Measurements from ENCODE around the gene EDEM3. TPM values are rescaled to one million over a fixed set of nuclear protein-coding genes. Genes with fewer than 3 reads are reported as not detected.

The EDEM3 gene
- total RNA-seq, 1 donor from 2014 or later = 15.3 TPM

- H3K4me3 ChIP-seq (ENCODE audit: low read depth, low read length) = no peak overlapping the region
- no peak for DNase-seq (ENCODE audit: low read depth)
- TF ChIP-seq CTCF (conservative IDR thresholded peaks at IDR 0.05; ENCODE audit: low read depth, low read length) = no peak
Measured at GRCh38 chr1:184646178-184646701, 108.4 kb downstream of the EDEM3 start.

- no peak overlapping the region for H3K4me3 ChIP-seq (ENCODE audit: low read depth, low read length)
- TF ChIP-seq CTCF (conservative IDR thresholded peaks at IDR 0.05; ENCODE audit: low read depth, low read length) = no peak
- no peak for DNase-seq (ENCODE audit: low read depth)
Measured at GRCh38 chr1:184644771-184645170, 109.9 kb downstream of the EDEM3 start.

GRCh38 chr1:184643661-184644060, 111.0 kb downstream of the EDEM3 start:
- no peak for TF ChIP-seq CTCF (conservative IDR thresholded peaks at IDR 0.05; ENCODE audit: low read depth, low read length)
- DNase-seq (ENCODE audit: low read depth) = no peak
- no peak overlapping the region for H3K4me3 ChIP-seq (ENCODE audit: low read depth, low read length)

- no peak for TF ChIP-seq CTCF (conservative IDR thresholded peaks at IDR 0.05; ENCODE audit: low read depth, low read length)
Measured at GRCh38 chr1:184641894-184642293, 112.8 kb downstream of the EDEM3 start.

GRCh38 chr1:184640505-184640904, 114.2 kb downstream of the EDEM3 start:
- no peak for TF ChIP-seq CTCF (conservative IDR thresholded peaks at IDR 0.05; ENCODE audit: low read depth, low read length)
- no peak overlapping the region for H3K4me3 ChIP-seq (ENCODE audit: low read depth, low read length)
- DNase-seq (ENCODE audit: low read depth) = no peak

More at GRCh38 chr1:184641894-184642293, 112.8 kb downstream of the EDEM3 start:
- no peak overlapping the region for H3K4me3 ChIP-seq (ENCODE audit: low read depth, low read length)
- no peak for DNase-seq (ENCODE audit: low read depth)

Other genes starting within 250 kb of the EDEM3 start
- gene NIBAN1, start 219.7 kb upstream of the EDEM3 start, total RNA-seq = 26.2 and 32.9 TPM in 2 replicates